GM23338 (cell line): ENCODE measurements around the gene CPEB3. TPM values are rescaled to one million over a fixed set of nuclear protein-coding genes. Genes with fewer than 3 reads are reported as not detected.

Experiments used
- ATAC-seq: fragments of 200-7000 bp; cut with Tn5 transposase; 3 replicates; pipeline ENCODE4 v1.9.1; 2020
- DNase-seq: peaks from one replicate; pipeline ENCODE4 v3.0.0-alpha.2; 2015; ENCODE audit warnings: low spot score
- H2AFZ ChIP-seq: fragments of 200-600 bp; sonication (generic); 2 replicates; pipeline ENCODE4 v1.8.0; 2016; ENCODE audit warnings: antibody characterized with exemption, mild to moderate bottlenecking, moderate library complexity
- H3F3A ChIP-seq: fragments of 200-600 bp; sonication (generic); replicated peaks from 2 replicates; pipeline ENCODE4 v1.8.0; 2017; ENCODE audit warnings: antibody characterized with exemption, mixed run types, low read depth
- H3K27ac ChIP-seq: fragments of 200-600 bp; sonication (generic); 2 replicates; pipeline ENCODE4 v1.6.1; 2016; ENCODE audit warnings: low read depth
- H3K27me3 ChIP-seq: fragments of 200-600 bp; sonication (generic); 2 replicates; pipeline ENCODE4 v1.8.0; 2016; ENCODE audit warnings: mild to moderate bottlenecking, mixed run types, moderate library complexity; ENCODE audit not compliant: insufficient read depth
- H3K36me3 ChIP-seq: fragments of 200-600 bp; sonication (generic); 2 replicates; pipeline ENCODE4 v1.8.0; 2016; ENCODE audit warnings: mild to moderate bottlenecking; ENCODE audit not compliant: insufficient read depth
- H3K4me1 ChIP-seq: fragments of 200-600 bp; sonication (generic); 2 replicates; pipeline ENCODE4 v1.8.0; 2016; ENCODE audit warnings: mild to moderate bottlenecking, moderate library complexity; ENCODE audit not compliant: insufficient read depth
- H3K4me2 ChIP-seq: fragments of 200-600 bp; sonication (generic); 2 replicates; pipeline ENCODE4 v1.7.1; 2017; ENCODE audit warnings: mixed run types
- H3K4me3 ChIP-seq: fragments of 200-600 bp; sonication (generic); 2 replicates; pipeline ENCODE4 v1.6.1; 2016; ENCODE audit warnings: mixed run types
- H3K79me2 ChIP-seq: fragments of 200-600 bp; sonication (generic); replicated peaks from 2 replicates; pipeline ENCODE4 v1.8.0; 2017; ENCODE audit warnings: mild to moderate bottlenecking; ENCODE audit not compliant: insufficient read depth
- H3K9me2 ChIP-seq: fragments of 200-600 bp; sonication (generic); 2 replicates; pipeline ENCODE4 v1.8.0; 2017; ENCODE audit not compliant: insufficient read depth
- H4K20me1 ChIP-seq: fragments of 200-600 bp; sonication (generic); replicated peaks from 2 replicates; pipeline ENCODE4 v1.8.0; 2017; ENCODE audit warnings: mild to moderate bottlenecking; ENCODE audit not compliant: insufficient read depth
- H3K27ac Mint-ChIP-seq: 2 replicates; pipeline ENCODE4 v1.8.0; 2020; ENCODE audit warnings: inconsistent platforms, mild to moderate bottlenecking, moderate library complexity, mixed read lengths
- H3K27me3 Mint-ChIP-seq: 3 replicates; pipeline ENCODE4 v1.8.0; 2022; ENCODE audit warnings: low read depth, mild to moderate bottlenecking, moderate library complexity, mixed read lengths, inconsistent platforms; ENCODE audit not compliant: insufficient read depth, poor library complexity
- H3K36me3 Mint-ChIP-seq: 3 replicates; pipeline ENCODE4 v1.8.0; 2021; ENCODE audit warnings: low read depth, mild to moderate bottlenecking, inconsistent platforms, moderate library complexity, mixed read lengths
- H3K4me1 Mint-ChIP-seq: 3 replicates; pipeline ENCODE4 v1.8.0; 2020; ENCODE audit warnings: mild to moderate bottlenecking, inconsistent platforms, mixed read lengths
- H3K4me3 Mint-ChIP-seq: 3 replicates; pipeline ENCODE4 v1.8.0; 2021; ENCODE audit warnings: moderate library complexity, mild to moderate bottlenecking, inconsistent platforms, mixed read lengths
- H3K9me3 Mint-ChIP-seq: 3 replicates; pipeline ENCODE4 v1.8.0; 2020; ENCODE audit warnings: moderate library complexity, mild to moderate bottlenecking, inconsistent platforms, mixed read lengths
- EZH2 ChIP-seq: fragments of 200-600 bp; sonication (generic); IDR thresholded peaks from one replicate; pipeline ENCODE4 v1.8.0; 2017; ENCODE audit warnings: antibody characterized with exemption, mild to moderate bottlenecking, low read depth; ENCODE audit not compliant: unreplicated experiment
- JUNB ChIP-seq: IDR thresholded peaks from one replicate; pipeline ENCODE4 v1.6.1; 2016; ENCODE audit warnings: antibody characterized with exemption; ENCODE audit not compliant: unreplicated experiment
- NANOG ChIP-seq: IDR thresholded peaks from 2 replicates; pipeline ENCODE4 v1.6.1; 2016; ENCODE audit warnings: antibody characterized with exemption, borderline replicate concordance
- POLR2AphosphoS5 ChIP-seq: IDR thresholded peaks from 2 replicates; pipeline ENCODE4 v1.6.1; 2016; ENCODE audit warnings: antibody characterized with exemption, low read depth
- STAT1 ChIP-seq: IDR thresholded peaks from one replicate; pipeline ENCODE4 v1.6.1; 2016; ENCODE audit warnings: antibody characterized with exemption; ENCODE audit not compliant: unreplicated experiment
- ZNF114 ChIP-seq: fragments of 250-450 bp; sonication (Bioruptor Pico); IDR thresholded peaks from 2 replicates; pipeline ENCODE4 v1.5.0; 2020; ENCODE audit warnings: mild to moderate bottlenecking, moderate library complexity
- ZNF462 ChIP-seq: fragments of 250-450 bp; sonication (Bioruptor Pico); IDR thresholded peaks from 2 replicates; pipeline ENCODE4 v1.5.0; 2020; ENCODE audit warnings: mild to moderate bottlenecking, moderate library complexity
- polyA plus RNA-seq: library from polyadenylated mRNA; unstranded; fragments of >200 nt; fragmentation: Nextera tagmentation; extraction: Ambion mirVana; gene quantifications from 2 replicates; pipeline ENCODE4 v1.2.1, GENCODE V29; 2016
- total RNA-seq: library from RNA; depleted of rRNA; stranded (reverse); fragments of >200 nt; shearing (Covaris generic); gene quantifications from 2 replicates; pipeline ENCODE4 v1.2.3, GENCODE V29; 2014
- TF ChIP-seq, protein P1 (sequence below), 2 experiments: fragments of 200-600 bp in 1 of 2; sonication (generic) in 1 of 2; conservative IDR thresholded peaks; 2 replicates each; pipeline versions ENCODE4 v1.5.1 to v1.6.1; 2016 to 2017; ENCODE audit warnings: antibody characterized with exemption in 2 of 2, low read depth in 2 of 2, mild to moderate bottlenecking in 2 of 2, moderate library complexity in 1 of 2

CPEB3 gene
- total and polyA plus RNA-seq, 2 experiments from 2014 or later = 0.74 to 1.9 TPM

GRCh38 chr10:92094960-92095359, 195.9 kb downstream of the CPEB3 start:
- H3K79me2 ChIP-seq = no peaks in the 10 kb centered on the region
- H3F3A ChIP-seq = 0 out of 2 replicates have a peak, but pooled peaks cover 3% of the 10 kb centered on the region
- peaks cover 4% of the 10 kb centered on the region for H3K27me3 Mint-ChIP-seq
- H3K36me3 ChIP-seq = no peaks in the 10 kb centered on the region
- TF ChIP-seq EZH2 (no peak), ZNF114 (CRISPR knock-in tag) (no peak)
- H2AFZ ChIP-seq = no peak overlapping the region
- ATAC-seq (no peak), DNase-seq (no peak)
- H3K36me3 Mint-ChIP-seq = no peaks in the 10 kb centered on the region
- H3K9me3 Mint-ChIP-seq = no peaks in the 10 kb centered on the region
- no peak overlapping the region for H3K27ac Mint-ChIP-seq
- H3K9me2 ChIP-seq = no peaks in the 10 kb centered on the region
- peaks cover 37% of the 10 kb centered on the region for H3K4me1 Mint-ChIP-seq
- peaks cover 37% of the 10 kb centered on the region for H3K4me1 ChIP-seq
- no peak overlapping the region for H3K4me3 ChIP-seq
- H3K4me3 Mint-ChIP-seq = no peak overlapping the region
- H4K20me1 ChIP-seq = no peaks in the 10 kb centered on the region
- H3K27me3 ChIP-seq = no peaks in the 10 kb centered on the region
- no peak overlapping the region for H3K27ac ChIP-seq
- H3K4me2 ChIP-seq = no peak overlapping the region

DNA sequence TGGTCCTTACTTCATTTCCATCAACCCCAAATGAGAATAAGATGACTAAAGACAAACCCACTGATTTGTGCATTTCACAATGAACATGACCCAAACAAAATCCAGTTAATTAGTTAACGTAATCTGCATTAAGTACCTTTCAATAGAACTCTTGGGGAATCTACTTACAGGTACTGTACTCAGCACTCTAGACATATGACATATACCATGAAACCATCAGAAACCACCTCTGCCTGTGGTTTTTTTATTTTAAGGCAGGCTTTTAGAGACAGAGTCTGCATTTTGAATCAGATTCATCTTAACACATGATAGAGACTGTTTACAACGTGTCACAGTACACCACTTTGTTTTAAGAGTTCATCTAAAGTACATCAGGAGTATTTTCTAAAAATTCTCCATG, 198.9 kb downstream of the CPEB3 start:
- peaks cover 44% of the 10 kb centered on the region for H3K4me1 Mint-ChIP-seq
- peak overlapping the region; percentile 50; the same call in 1 of the 2 replicates for H3K27ac Mint-ChIP-seq
- peak overlapping the region; percentile 52 for H3K4me2 ChIP-seq
- no peaks in the 10 kb centered on the region for H4K20me1 ChIP-seq
- no peaks in the 10 kb centered on the region for H3K36me3 Mint-ChIP-seq
- H3K4me1 ChIP-seq = peaks cover 43% of the 10 kb centered on the region
- H3K36me3 ChIP-seq = no peaks in the 10 kb centered on the region
- ATAC-seq = no peak
- H3K79me2 ChIP-seq = no peaks in the 10 kb centered on the region
- H3K9me2 ChIP-seq = no peaks in the 10 kb centered on the region
- TF ChIP-seq NANOG (0 out of 2 replicates have a peak, but pooled peaks have one; percentile 62), JUNB (no peak), POLR2AphosphoS5 (no peak)
- H3K27me3 Mint-ChIP-seq = peaks cover 7% of the 10 kb centered on the region
- H3K4me3 Mint-ChIP-seq = no peak overlapping the region
- H3K27me3 ChIP-seq = no peaks in the 10 kb centered on the region
- 0 out of 2 replicates have a peak, but pooled peaks cover 3% of the 10 kb centered on the region for H3F3A ChIP-seq
- H3K27ac ChIP-seq = no peak overlapping the region
- no peak for DNase-seq
- H3K4me3 ChIP-seq = 0 out of 2 replicates have a peak overlapping the region, but pooled peaks have one; percentile 7
- no peaks in the 10 kb centered on the region for H3K9me3 Mint-ChIP-seq
- no peak overlapping the region for H2AFZ ChIP-seq

GRCh38 chr10:92087750-92088395, 203.0 kb downstream of the CPEB3 start:
- Mint-ChIP-seq H3K4me3 (peak overlapping the region; percentile 34; the same call in 2 of the 3 replicates), H3K9me3 (no peaks in the 10 kb centered on the region), H3K36me3 (no peaks in the 10 kb centered on the region), H3K27ac (peak overlapping the region; percentile 80), H3K4me1 (peaks cover 26% of the 10 kb centered on the region), H3K27me3 (peaks cover 3% of the 10 kb centered on the region)
- ATAC-seq = peak; percentile 100
- H4K20me1 ChIP-seq = no peaks in the 10 kb centered on the region
- H3K36me3 ChIP-seq = no peaks in the 10 kb centered on the region
- no peaks in the 10 kb centered on the region for H3K27me3 ChIP-seq
- no peaks in the 10 kb centered on the region for H3F3A ChIP-seq
- no peaks in the 10 kb centered on the region for H3K9me2 ChIP-seq
- no peak overlapping the region for H3K27ac ChIP-seq
- H3K4me3 ChIP-seq = no peak overlapping the region
- peak; percentile 94 for DNase-seq
- peaks cover 26% of the 10 kb centered on the region for H3K4me1 ChIP-seq
- no peaks in the 10 kb centered on the region for H3K79me2 ChIP-seq
- H3K4me2 ChIP-seq = no peak overlapping the region
- H2AFZ ChIP-seq = no peak overlapping the region
- TF ChIP-seq STAT1 = no peak
- TF ChIP-seq NANOG = no peak
- TF ChIP-seq ZNF462 (CRISPR knock-in tag) = no peak
- TF ChIP-seq, protein P1, sequence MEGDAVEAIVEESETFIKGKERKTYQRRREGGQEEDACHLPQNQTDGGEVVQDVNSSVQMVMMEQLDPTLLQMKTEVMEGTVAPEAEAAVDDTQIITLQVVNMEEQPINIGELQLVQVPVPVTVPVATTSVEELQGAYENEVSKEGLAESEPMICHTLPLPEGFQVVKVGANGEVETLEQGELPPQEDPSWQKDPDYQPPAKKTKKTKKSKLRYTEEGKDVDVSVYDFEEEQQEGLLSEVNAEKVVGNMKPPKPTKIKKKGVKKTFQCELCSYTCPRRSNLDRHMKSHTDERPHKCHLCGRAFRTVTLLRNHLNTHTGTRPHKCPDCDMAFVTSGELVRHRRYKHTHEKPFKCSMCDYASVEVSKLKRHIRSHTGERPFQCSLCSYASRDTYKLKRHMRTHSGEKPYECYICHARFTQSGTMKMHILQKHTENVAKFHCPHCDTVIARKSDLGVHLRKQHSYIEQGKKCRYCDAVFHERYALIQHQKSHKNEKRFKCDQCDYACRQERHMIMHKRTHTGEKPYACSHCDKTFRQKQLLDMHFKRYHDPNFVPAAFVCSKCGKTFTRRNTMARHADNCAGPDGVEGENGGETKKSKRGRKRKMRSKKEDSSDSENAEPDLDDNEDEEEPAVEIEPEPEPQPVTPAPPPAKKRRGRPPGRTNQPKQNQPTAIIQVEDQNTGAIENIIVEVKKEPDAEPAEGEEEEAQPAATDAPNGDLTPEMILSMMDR (conservative IDR thresholded peaks at IDR 0.05; ENCODE audit: low read depth in 2 of 2) = peak; percentile 87 to 97
- TF ChIP-seq JUNB = no peak
- TF ChIP-seq POLR2AphosphoS5 = no peak
